Neural cell (in vitro differentiated cells): Measurements from ENCODE around the gene PRKCA. TPM values are rescaled to one million over a fixed set of nuclear protein-coding genes. Genes with fewer than 3 reads are reported as not detected.

Source experiments
- H2AFZ ChIP-seq: fragments of 200-600, 300-800 bp; sonication (generic), shearing (Covaris generic); 2 replicates; pipeline ENCODE4 v1.6.0; 2014; ENCODE audit warnings: low read depth, mild to moderate bottlenecking, antibody characterized with exemption, low read length, moderate library complexity
- H3F3A ChIP-seq: fragments of 200-600 bp; shearing (Covaris generic); 2 replicates; pipeline ENCODE4 v1.6.1; 2016; ENCODE audit warnings: mild to moderate bottlenecking, moderate library complexity, mixed read lengths, antibody characterized with exemption, low read length; ENCODE audit not compliant: insufficient read depth, poor library complexity, severe bottlenecking
- H3K27ac ChIP-seq: fragments of 200-600, 300-800 bp; sonication (generic), shearing (Covaris generic); 2 replicates; pipeline ENCODE4 v1.5.1; 2014; ENCODE audit warnings: mild to moderate bottlenecking, low read length, moderate library complexity
- H3K27me3 ChIP-seq: fragments of 300-800, 200-600 bp; sonication (generic), shearing (Covaris generic); 2 replicates; pipeline ENCODE4 v1.6.0; 2014; ENCODE audit warnings: mild to moderate bottlenecking, low read depth, low read length, moderate library complexity; ENCODE audit not compliant: insufficient read depth
- H3K36me3 ChIP-seq: fragments of 300-800, 200-600 bp; sonication (generic), shearing (Covaris generic); 2 replicates; pipeline ENCODE4 v1.5.1; 2014; ENCODE audit warnings: mild to moderate bottlenecking, antibody characterized with exemption, low read length, moderate library complexity; ENCODE audit not compliant: insufficient read depth
- H3K4me2 ChIP-seq: fragments of 300-800, 200-600 bp; sonication (generic), shearing (Covaris generic); 2 replicates; pipeline ENCODE4 v1.6.0; 2014; ENCODE audit warnings: mild to moderate bottlenecking, low read length
- H3K4me3 ChIP-seq: fragments of 300-800, 200-600 bp; sonication (generic), shearing (Covaris generic); 2 replicates; pipeline ENCODE4 v1.5.1; 2014; ENCODE audit warnings: mild to moderate bottlenecking, low read length, moderate library complexity
- H3K79me2 ChIP-seq: fragments of 200-600 bp; shearing (Covaris generic); replicated peaks from 2 replicates; pipeline ENCODE4 v1.6.0; 2014; ENCODE audit warnings: mild to moderate bottlenecking, low read length, moderate library complexity; ENCODE audit not compliant: insufficient read depth
- H3K9ac ChIP-seq: fragments of 300-800, 200-600 bp; sonication (generic), shearing (Covaris generic); 2 replicates; pipeline ENCODE4 v1.6.1; 2016; ENCODE audit warnings: mild to moderate bottlenecking, low read length, mixed read lengths
- H3K9me2 ChIP-seq: fragments of 200-600 bp; shearing (Covaris generic); 2 replicates; pipeline ENCODE4 v1.6.1; 2016; ENCODE audit warnings: mild to moderate bottlenecking, low read length, mixed read lengths; ENCODE audit not compliant: insufficient read depth
- H3K9me3 ChIP-seq: fragments of 200-600, 300-800 bp; sonication (generic), shearing (Covaris generic); 2 replicates; pipeline ENCODE4 v1.6.1; 2016; ENCODE audit warnings: mild to moderate bottlenecking, mixed run types, low read length, moderate library complexity, mixed read lengths
- H4K20me1 ChIP-seq: fragments of 200-600 bp; shearing (Covaris generic); 2 replicates; pipeline ENCODE4 v1.6.1; 2016; ENCODE audit warnings: mild to moderate bottlenecking, mixed run types; ENCODE audit not compliant: insufficient read depth
- CTCF ChIP-seq: fragments of 450-650 bp; IDR thresholded peaks from 2 replicates; pipeline ENCODE4 v1.5.1; 2014; ENCODE audit warnings: antibody characterized with exemption, mild to moderate bottlenecking, moderate library complexity; ENCODE audit not compliant: poor library complexity, severe bottlenecking
- EP300 ChIP-seq: fragments of 450-650 bp; conservative IDR thresholded peaks from 2 replicates; pipeline ENCODE4 v1.6.1; 2014; ENCODE audit warnings: antibody characterized with exemption, mild to moderate bottlenecking, moderate library complexity; ENCODE audit not compliant: poor library complexity, severe bottlenecking
- EZH2 ChIP-seq: fragments of 200-600, 300-800 bp; shearing (Covaris generic), sonication (generic); IDR thresholded peaks from 2 replicates; pipeline ENCODE4 v1.6.1; 2014; ENCODE audit warnings: antibody characterized with exemption, low read length, borderline replicate concordance, mild to moderate bottlenecking; ENCODE audit not compliant: insufficient read depth, poor library complexity, severe bottlenecking
- MXI1 ChIP-seq: fragments of 450-650 bp; conservative IDR thresholded peaks from 2 replicates; pipeline ENCODE4 v1.6.1; 2014; ENCODE audit warnings: antibody characterized with exemption, mild to moderate bottlenecking; ENCODE audit not compliant: poor library complexity, severe bottlenecking
- POLR2AphosphoS5 ChIP-seq: IDR thresholded peaks from 2 replicates; pipeline ENCODE4 v1.6.1; 2012
- RAD21 ChIP-seq: fragments of 450-650 bp; conservative IDR thresholded peaks from 2 replicates; pipeline ENCODE4 v1.6.1; 2014; ENCODE audit warnings: antibody characterized with exemption, mild to moderate bottlenecking, moderate library complexity
- REST ChIP-seq: IDR thresholded peaks from 2 replicates; pipeline ENCODE4 v1.6.1; 2012; ENCODE audit warnings: borderline replicate concordance
- SMC3 ChIP-seq: fragments of 450-650 bp; conservative IDR thresholded peaks from 2 replicates; pipeline ENCODE4 v1.6.1; 2014; ENCODE audit warnings: antibody characterized with exemption, mild to moderate bottlenecking, moderate library complexity; ENCODE audit not compliant: poor library complexity
- TAF1 ChIP-seq: IDR thresholded peaks from 2 replicates; pipeline ENCODE4 v1.6.1; 2012; ENCODE audit warnings: low read depth
- polyA plus RNA-seq: library from polyadenylated mRNA; depleted of rRNA; stranded (reverse); fragments of >200 nt; gene quantifications from 2 replicates; pipeline ENCODE4 v1.2.3, GENCODE V29; 2014

PRKCA gene
- polyA plus RNA-seq, 1 donor from 2014 or later = 5.9 TPM

- no peak overlapping the region for H2AFZ ChIP-seq
Observed at GRCh38 chr17:66777689-66778225, 475.3 kb downstream of the PRKCA start.

More at GRCh38 chr17:66777689-66778225, 475.3 kb downstream of the PRKCA start:
- Histone ChIP-seq H3K4me2 (no peak overlapping the region), H3K4me3 (no peak overlapping the region), H3K9me2 (no peaks in the 10 kb centered on the region), H3K27me3 (no peaks in the 10 kb centered on the region), H3K27ac (no peak overlapping the region), H4K20me1 (no peaks in the 10 kb centered on the region), H3K9ac (no peak overlapping the region), H3F3A (no peaks in the 10 kb centered on the region), H3K36me3 (no peaks in the 10 kb centered on the region), H3K9me3 (no peaks in the 10 kb centered on the region), H3K79me2 (no peaks in the 10 kb centered on the region)
- TF ChIP-seq EP300 = no peak
- no peak for TF ChIP-seq REST
- TF ChIP-seq CTCF = no peak
- TF ChIP-seq EZH2 = no peak
- no peak for TF ChIP-seq MXI1
- TF ChIP-seq TAF1 = no peak
- no peak for TF ChIP-seq RAD21
- no peak for TF ChIP-seq SMC3
- TF ChIP-seq POLR2AphosphoS5 = no peak
